Right renal cortex interstitium (tissue), 3 donors: ENCODE results near the gene PSEN2. TPM values are rescaled to one million over a fixed set of nuclear protein-coding genes. Genes with fewer than 3 reads are reported as not detected.
A peak's percentile ranks its signal among the peaks of the same experiment; 100 is the strongest.
"Not testable (repeated sequence)": the region's sequence is repeated elsewhere in the genome, so short reads cannot be mapped to it uniquely, and the experiment has no call there.

Experiments
- DNase-seq, 3 donors: peaks; one replicate each; pipeline ENCODE4 v3.0.0-alpha.2; 2013; ENCODE audit warnings: low read depth in 3 of 3, low spot score in 2 of 3
- polyA plus RNA-seq, 3 donors: library from polyadenylated mRNA; unstranded; fragments of 120-200 nt; gene quantifications; one replicate each; pipeline ENCODE4 v1.2.1, GENCODE V29; 2013; ENCODE audit not compliant: insufficient read length in 3 of 3

PSEN2 gene
- polyA plus RNA-seq, 3 donors, result 15.8 to 17.8 (median 16.8) TPM

DNA sequence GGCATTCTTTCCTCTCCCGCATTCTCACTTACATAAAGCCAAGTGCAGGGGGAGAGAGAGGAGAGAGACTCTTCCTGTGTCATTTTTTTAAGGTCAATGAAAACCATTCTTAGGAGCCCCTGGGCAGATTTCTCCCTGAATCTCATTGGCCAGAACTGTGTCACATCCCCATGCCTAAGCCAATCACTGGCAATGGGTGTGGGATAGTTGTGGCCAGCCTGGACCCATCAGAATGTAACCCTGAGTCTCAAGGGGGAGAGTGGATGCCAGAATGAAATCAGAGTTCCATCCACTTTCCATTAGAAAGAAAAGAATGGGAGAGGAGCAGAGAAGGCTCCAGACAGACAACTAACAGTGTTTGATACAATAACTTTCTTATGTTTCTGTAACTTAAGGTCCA, 38.5 kb downstream of the PSEN2 start:
- DNase-seq, result no peak

GRCh38 chr1:226912587-226913176, 42.3 kb downstream of the PSEN2 start:
- DNase-seq, result peak in 2 of 3 donors; percentile 10 to 33

GRCh38 chr1:226915672-226915995, 45.2 kb downstream of the PSEN2 start:
- DNase-seq, result no peak

- no peak for DNase-seq
Measured at GRCh38 chr1:226916497-226916896, 46.1 kb downstream of the PSEN2 start.

DNA sequence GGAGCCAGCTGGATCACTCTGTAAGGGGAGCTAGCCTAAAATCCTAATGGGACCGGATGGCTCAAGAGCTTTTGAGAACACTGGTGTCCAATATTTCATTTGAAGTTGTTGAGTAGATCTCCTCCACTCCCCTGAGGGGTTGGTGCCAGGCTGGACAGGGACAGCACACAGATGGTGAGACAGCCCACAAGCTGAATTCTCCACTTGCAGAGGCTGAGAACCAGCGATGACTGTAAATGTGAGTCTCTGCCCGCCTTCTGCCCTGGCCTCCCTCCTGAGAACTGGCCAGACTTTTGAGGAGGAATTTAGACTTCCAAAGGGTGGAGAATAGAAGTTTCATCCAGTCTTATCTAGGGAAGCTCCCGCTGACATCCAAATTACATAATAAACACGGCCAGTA, 49.2 kb downstream of the PSEN2 start:
- DNase-seq, result no peak

DNA sequence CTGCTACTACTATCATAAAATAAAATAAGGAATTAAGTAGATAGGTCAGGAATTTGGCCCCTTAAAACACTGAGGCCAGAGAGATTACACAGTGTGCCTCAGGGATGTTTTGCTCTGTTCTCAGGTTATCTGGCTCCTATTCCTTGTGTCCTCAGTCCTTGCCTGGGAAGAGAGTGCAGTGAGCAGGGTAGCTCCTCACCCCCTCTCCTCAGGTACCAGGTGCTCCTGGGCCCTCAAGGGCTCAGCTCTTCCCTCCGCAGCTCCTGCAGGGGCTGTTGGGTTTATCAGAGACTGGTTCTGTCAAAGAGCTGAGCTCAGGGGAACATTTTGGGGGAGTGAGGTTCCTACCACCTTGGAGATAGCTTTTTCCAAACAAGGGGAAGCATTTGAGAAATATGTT, 49.6 kb downstream of the PSEN2 start:
- DNase-seq, result no peak

DNA sequence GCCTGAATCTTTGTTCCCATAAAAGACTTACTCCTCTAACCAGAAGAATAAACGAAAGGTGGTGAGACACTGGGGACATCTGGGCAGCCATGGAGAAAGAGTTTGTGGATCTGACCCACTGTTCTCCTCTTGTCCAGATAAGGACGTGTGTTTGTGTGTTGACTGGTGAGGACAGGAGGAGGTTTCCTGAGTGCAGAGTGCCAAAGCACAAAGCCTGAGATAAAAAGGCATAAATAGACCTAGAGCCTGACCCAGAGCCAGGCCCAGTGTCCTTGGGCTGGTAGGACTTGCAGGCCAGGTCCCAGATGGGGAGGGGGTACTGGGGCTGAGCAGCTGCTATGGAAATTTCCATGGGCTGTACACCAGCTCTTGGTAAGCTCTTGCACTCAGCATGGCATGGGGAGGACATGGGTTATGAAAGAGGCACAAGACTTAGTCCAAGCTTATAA, 50.1 kb downstream of the PSEN2 start:
- DNase-seq, result no peak

DNA sequence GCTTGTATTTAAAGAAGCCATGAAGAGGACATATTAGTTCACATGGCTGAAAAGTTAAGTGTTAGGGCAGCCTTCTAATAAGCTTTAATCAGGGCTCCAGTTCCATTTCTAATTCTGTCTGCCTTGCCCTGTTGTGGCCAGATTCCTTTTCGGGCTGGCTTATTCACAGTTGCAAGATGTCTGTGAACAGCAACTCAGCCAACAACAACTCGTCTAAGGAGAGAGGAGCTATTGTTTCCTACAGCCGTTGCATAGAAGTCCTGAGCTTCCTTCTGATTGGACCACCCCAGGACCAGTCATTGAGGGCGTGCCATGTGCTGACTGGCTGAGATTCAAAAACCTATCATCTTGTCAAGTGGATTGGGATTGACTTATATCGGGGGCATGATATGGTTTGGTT, 51.1 kb downstream of the PSEN2 start:
- DNase-seq, result no peak

DNA sequence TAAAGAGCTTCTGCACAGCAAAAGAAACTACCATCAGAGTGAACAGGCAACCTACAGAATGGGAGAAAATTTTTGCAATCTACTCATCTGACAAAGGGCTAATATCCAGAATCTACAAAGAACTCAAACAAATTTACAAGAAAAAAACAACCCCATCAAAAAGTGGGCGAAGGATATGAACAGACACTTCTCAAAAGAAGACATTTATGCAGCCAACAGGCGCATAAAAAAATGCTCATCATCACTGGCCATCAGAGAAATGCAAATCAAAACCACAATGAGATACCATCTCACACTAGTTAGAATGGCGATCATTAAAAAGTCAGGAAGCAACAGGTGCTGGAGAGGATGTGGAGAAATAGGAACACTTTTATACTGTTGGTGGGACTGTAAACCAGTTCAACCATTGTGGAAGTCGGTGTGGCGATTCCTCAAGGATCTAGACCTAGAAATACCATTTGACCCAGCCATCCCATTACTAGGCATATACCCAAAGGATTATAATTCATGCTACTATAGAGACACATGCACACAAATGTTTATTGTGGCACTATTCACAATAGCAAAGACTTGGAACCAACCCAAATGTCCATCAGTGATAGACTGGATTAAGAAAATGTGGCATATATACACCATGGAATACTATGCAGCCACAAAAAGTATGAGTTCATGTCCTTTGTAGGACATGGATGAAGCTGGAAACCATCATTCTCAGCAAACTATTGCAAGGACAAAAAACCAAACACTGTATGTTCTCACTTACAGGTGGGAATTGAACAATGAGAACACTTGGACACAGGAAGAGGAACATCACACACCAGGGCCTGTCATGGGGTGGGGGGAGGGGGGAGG, 59.1 kb downstream of the PSEN2 start:
- not testable (repeated sequence) for DNase-seq

GRCh38 chr1:226934483-226935237, 64.2 kb downstream of the PSEN2 start:
- no peak for DNase-seq

DNA sequence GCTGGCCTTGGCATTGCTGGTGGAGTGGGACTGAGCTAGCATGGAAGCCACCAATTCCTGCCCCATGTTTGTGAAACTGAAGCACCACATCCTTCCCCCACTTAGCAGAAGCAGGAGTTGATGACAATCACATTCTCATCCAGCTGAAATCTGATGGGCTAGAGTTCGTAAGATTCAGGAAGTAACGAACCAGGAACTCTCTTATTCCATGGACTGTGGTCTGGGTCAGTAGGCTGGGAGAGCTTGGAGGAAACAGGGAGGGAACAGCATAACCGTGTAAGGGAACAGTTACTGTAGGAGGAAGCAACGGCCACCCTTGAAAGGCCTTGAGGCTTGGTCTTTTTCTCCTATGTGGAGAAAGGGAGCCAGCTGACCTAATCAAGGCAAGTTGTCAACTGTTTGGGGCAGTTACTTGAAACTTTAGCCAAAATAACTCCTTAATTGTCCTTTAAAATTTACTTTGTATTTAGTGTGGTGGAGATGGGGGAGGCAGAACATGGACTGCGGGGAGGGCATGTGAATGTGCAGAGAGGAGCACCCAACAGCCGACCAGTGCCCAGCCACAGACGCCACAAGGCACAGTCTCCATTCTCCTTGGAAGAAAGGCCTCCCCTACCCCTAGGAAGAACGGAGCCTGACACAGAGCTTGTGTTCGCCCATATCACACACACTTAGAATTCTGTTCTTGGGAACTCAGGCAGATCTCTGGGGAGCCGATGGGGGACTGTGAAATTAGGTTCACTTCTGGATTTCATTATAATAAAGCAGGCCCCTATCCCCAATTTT, 67.7 kb downstream of the PSEN2 start:
- no peak for DNase-seq

DNA sequence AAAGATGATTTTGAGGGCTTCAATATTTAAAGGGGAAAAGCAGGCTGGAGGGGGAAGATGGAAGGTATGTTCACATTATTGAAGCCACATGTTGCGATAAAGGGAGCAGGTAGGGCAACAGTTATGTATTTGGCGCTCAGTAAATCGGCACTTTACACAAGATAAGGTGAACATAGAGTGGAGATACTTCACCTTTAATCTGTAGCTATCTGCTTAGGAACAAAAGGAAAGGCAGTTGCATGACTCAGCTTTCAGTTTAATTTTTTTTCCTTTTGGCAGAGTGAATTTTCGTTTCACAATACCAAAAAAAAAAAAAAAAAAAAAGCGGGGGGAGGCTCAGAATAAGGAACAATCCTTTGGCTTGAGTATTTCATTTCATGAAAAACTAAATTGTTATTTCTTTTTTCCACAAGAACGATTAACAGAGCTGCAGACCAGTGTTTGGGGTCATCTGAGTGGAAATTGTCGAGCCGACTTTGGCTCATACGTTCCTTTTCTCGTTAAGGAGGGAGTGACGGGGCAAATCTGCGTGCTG, 68.6 kb downstream of the PSEN2 start:
- no peak for DNase-seq

DNA sequence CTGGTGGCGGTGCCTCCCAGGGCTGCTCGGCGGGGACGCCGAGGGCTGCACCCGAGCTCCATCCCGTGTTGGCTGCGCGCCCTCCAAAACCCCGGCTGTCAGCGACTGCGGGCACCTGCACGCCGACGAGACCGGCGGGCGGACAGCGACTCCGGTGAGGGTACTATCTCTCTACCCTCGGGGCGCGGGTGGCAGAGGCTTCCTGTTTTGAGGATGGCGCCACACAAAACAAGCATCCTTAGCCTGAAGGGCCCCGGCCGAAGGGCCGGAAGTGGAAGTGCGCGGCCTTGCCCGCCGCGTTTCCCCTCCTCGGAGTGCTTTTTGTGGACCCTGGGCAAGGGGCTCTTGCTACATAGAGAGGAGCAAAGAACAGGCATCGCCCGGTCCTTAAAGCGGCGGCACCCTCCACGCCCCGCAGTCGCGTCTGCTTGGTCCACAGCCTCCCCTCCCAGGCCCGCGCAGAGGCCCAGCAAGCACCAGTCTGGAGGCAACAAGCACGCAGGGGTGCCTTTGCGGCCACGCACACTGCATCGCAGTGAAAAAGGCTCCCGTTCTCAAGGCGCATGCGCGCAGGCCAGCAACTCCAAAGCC, 69.1 kb downstream of the PSEN2 start:
- DNase-seq, result peak in 2 of 3 donors; percentile 39 to 52

DNA sequence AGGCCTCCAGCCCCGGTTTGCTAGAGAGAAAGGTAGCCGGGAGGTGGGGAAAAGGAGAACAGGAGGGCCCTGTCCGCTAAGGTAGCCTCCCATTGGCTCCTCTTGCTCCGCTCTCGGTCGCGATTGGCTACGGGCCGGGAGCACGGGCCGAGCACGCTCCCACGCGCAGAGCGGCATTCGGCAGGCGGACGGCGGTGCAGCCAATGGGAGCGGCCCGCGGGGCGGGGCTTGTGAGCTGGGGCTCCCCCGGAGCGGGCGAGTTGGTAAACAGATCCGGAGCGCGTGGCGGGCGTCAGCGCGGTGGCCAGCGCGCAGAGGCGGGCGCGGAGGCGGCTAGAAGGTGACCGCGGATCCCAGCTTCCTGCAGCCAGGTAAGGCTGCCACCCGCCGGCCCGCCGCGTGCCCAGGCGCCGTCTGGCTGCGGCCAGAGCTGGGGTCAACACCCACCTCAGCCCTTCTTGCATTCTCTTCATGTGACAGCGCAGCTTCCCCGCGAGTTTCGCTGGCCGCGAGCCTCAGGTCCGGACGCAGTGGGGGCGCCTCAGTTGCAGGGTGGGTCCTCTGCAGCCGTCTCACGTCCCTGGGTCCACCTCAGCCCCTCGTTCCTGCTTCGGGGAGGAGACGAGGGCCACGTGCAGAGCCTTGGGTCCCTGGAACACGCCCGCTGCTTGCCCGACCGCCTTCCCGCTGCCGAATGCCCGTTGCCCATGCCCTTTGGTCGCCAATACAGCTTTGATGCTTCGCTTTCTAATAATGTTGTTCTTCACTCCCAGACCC, 69.8 kb downstream of the PSEN2 start, which contains the start of gene COQ8A:
Gene COQ8A, plus strand, starts transcription at position 266 of the 777 bp plus-strand sequence. CDS start 21,092 bp downstream, outside the sequence.
- peak; percentile 94 to 98 (median 97) for DNase-seq

DNA sequence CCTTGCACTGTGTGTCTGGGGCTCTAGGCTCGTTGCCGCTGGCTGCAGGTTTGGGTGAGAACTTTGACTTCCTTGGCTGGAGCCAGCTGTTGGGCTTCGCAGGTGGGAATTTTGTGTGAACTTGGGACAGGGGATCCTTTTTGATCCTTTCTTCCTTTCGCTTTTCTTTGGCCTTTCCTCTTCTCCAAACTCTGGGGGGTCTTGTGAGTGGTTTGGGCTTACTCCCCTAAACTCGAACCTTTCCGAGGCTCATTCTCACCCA, 70.3 kb downstream of the PSEN2 start:
- no peak for DNase-seq

DNA sequence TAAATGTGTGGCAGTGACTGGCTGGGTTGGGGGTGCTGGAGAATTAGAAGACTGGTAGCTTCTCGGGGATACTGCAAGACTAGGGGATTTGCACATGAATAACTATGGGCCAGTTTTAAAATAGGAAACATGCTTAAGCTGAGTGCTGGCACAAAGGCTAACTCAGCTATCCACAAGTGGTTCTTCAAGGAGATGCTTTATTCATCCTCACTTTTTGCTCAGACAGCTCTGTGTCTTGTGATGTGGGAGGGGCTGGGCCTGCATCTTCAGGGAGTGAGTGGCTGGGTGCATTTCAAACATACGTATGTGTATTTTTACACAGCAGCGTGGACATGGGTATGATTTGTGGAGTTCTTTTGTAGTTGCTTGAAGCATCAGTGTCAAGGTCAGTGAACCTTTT, 72.0 kb downstream of the PSEN2 start:
- no peak for DNase-seq

GRCh38 chr1:226943156-226943555, 72.7 kb downstream of the PSEN2 start:
- DNase-seq, result no peak

DNA sequence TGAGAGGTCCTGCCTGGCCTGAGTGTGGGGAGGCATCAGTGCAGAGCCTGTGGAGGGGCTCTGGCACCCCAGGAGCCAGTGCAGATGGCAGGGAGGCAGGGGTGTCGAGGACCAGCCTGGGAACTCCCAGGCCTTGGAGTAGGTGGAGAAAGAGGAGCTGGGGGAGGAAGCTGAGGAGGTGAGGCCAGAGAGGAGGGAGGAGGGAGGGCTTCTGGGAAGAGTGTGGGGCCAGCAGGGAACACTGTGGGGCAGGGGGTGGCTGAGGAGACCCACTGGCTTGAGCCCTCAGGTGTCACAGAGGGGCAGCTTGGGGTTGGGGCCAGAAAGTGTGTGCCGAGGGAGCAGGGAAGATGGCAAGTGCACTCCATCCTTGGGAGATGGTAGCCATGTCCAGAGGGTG, 73.5 kb downstream of the PSEN2 start:
- DNase-seq, result no peak

DNA sequence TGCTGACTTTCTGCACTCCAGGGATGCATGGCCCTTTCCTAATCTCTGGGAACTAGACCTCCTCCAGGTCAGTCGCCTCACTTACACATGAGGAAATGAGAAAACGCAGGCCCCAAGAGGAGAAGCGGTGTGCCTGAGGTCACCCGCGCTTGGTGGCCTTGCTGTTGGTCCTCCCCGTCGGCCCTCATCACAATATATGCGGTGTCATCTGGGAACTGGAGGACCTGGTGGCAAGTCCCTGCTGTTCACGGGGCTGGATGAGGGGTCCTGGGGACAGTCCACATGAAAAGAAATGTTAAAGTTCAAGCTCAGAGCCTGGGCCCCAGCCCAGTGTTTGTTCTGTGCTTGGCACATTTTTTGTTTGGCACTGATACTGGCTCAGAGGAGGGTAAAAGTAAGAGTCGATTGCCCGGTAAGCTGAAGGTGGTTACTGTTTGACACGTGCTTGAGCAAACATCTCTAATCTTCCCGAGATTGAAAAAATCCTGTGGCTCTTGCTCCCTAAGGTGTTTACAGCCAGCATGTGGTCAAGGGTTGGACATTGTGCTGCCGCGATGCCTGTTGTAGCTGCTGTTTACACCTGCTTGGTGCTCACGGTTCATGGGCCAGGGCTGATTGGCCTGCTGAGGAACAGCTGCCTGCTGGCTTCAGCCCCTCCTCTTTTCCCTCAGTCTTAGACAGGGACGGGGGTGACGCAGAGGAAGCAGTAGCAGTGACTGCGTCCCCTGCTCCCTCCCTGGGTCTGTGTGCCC, 74.9 kb downstream of the PSEN2 start:
- no peak for DNase-seq
